Transverse colon (tissue), 4 donors: ENCODE results near the gene EXOC3L4. TPM values are rescaled to one million over a fixed set of nuclear protein-coding genes. Genes with fewer than 3 reads are reported as not detected.
A peak's percentile ranks its signal among the peaks of the same experiment; 100 is the strongest.

Experiments
- DNase-seq: peaks from one replicate; pipeline ENCODE4 v3.0.0-alpha.2; 2019
- H3K27ac ChIP-seq, 4 donors: fragments of 200-600 bp; sonication (generic); 2 replicates each; pipeline ENCODE4 v1.5.1; 2016 to 2018; ENCODE audit warnings: inconsistent platforms in 4 of 4
- H3K27me3 ChIP-seq: fragments of 200-600 bp; sonication (generic); 2 replicates; pipeline ENCODE4 v1.5.1; 2017; ENCODE audit warnings: inconsistent platforms
- H3K36me3 ChIP-seq, 4 donors: fragments of 200-600 bp; sonication (generic); 2 replicates each; pipeline ENCODE4 v1.5.1; 2017 to 2019; ENCODE audit warnings: inconsistent platforms in 4 of 4
- H3K4me1 ChIP-seq, 4 donors: fragments of 200-600 bp; sonication (generic); 2 replicates each; pipeline ENCODE4 v1.5.1; 2017 to 2020; ENCODE audit warnings: inconsistent platforms in 4 of 4
- H3K4me3 ChIP-seq, 4 donors: fragments of 200-600 bp; sonication (generic); 1 replicate in 1 of 4; 2 replicates in 3 of 4; pipeline versions ENCODE4 v1.5.1 to v1.6.1; 2017 to 2019; ENCODE audit warnings: inconsistent platforms in 4 of 4
- H3K9me3 ChIP-seq, 2 donors: fragments of 200-600 bp; sonication (generic); 2 replicates each; pipeline ENCODE4 v1.5.1; 2017 to 2019; ENCODE audit warnings: inconsistent platforms in 2 of 2
- EP300 ChIP-seq: sonication (generic); formaldehyde crosslinking; IDR thresholded peaks from one replicate; pipeline ENCODE4 v1.6.1; 2017; ENCODE audit warnings: antibody characterized with exemption, low read depth
- POLR2A ChIP-seq: fragments of 450-650 bp; IDR thresholded peaks from one replicate; pipeline ENCODE4 v1.6.1; 2016; ENCODE audit warnings: antibody characterized with exemption, mild to moderate bottlenecking, moderate library complexity
- POLR2AphosphoS5 ChIP-seq, 3 donors: sonication (generic); formaldehyde crosslinking; IDR thresholded peaks; one replicate each; pipeline ENCODE4 v1.6.1; 2016; ENCODE audit warnings: antibody characterized with exemption in 3 of 3
- WGBS, 2 donors: methylation state at CpG; one replicate each; pipeline ENCODE4 v1.1.5; 2018; ENCODE audit warnings: low coverage in 1 of 2; 5-methylcytosine and 5-hydroxymethylcytosine counted together
- in situ Hi-C, 4 donors: fragments of 200-750 bp; cut with MboI; loops; one replicate each; pipeline versions ENCODE4 v1.15.0 to v1.15.1; 2017; ENCODE audit warnings: low sequenced_read_pairs in 3 of 4, low pct_ligation_motif_present in 1 of 4, low pct_unique_long_range_greater_than_20kb in 1 of 4
- intact Hi-C: fragments of 100-400 bp; cut with DNase I; formaldehyde crosslinking; loops from one replicate; pipeline ENCODE4 v1.15.1; 2023; ENCODE audit warnings: low total_unique reads
- total RNA-seq, 4 donors: library from RNA; depleted of rRNA; stranded (reverse); fragments of >200 nt; gene quantifications; one replicate each; pipeline ENCODE4 v1.1.0, GENCODE V29; 2016
- TF ChIP-seq, protein P1 (sequence below), 5 experiments: fragments of 200-600 bp in 3 of 5; fragments of 450-650 bp in 2 of 5; sonication (generic) in 3 of 5; IDR thresholded peaks; 1 replicate in 2 of 5; 2 replicates in 3 of 5; pipeline ENCODE4 v1.5.1; 2016 to 2017; ENCODE audit warnings: antibody characterized with exemption in 5 of 5, inconsistent platforms in 3 of 5, mild to moderate bottlenecking in 2 of 5, moderate library complexity in 1 of 5

Gene EXOC3L4
- total RNA-seq, 4 donors from 2014 or later: 15.2 to 49.0 (median 30.3) TPM

DNA sequence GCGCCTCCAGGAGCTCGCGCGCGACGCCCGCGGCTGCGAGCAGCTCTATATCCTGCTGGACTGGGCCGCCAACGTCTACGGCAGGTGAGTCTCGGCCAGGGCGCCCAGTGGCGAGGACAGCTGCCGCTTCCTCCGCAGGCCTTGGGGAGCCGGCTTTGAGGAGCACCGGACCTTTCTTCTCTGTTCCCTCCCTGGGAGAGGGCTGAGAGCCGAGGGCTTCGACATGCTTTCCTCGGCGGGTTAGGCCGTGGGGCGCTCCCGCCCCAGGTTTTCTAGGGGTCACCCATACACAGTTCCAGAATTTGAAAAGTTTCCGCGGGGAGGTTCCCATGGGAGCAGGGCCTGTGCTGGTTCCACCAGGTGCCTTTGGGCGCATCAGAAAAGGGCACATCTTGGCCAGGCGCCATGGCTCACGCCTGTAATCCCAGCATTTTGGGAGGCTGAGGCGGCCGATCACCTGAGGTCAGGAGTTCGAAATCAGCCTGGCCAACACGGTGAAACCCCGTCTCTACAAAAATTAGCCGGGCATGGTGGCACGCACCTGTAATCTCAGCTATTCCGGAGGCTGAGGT is 8.2 kb downstream of the EXOC3L4 start:
- no peak for DNase-seq
- intact Hi-C loops: no loop called here
- Histone ChIP-seq H3K27ac (peak overlapping the region in 1 of 4 donors; percentile 47), H3K36me3 (no peaks in the 10 kb centered on the region), H3K27me3 (peaks cover 32% of the 10 kb centered on the region), H3K9me3 (no peaks in the 10 kb centered on the region), H3K4me1 (peaks cover 12 to 37% (median 24%) of the 10 kb centered on the region in 4 donors), H3K4me3 (no peak overlapping the region)
- in situ Hi-C loops: loop anchor here in 3 of 4 donors (10.0 kb wide), 2 partner anchors 182 to 192 kb away; no protein-coding TSS in a partner anchor
- WGBS, 2 donors: 89% methylated on average over 25 of the region's 39 CpGs; no CpG with 5 or more reads in 1 of the 2 donors
- no peak for TF ChIP-seq POLR2AphosphoS5 (IDR thresholded peaks at IDR 0.05)
- no peak for TF ChIP-seq POLR2A
- TF ChIP-seq, protein P1, sequence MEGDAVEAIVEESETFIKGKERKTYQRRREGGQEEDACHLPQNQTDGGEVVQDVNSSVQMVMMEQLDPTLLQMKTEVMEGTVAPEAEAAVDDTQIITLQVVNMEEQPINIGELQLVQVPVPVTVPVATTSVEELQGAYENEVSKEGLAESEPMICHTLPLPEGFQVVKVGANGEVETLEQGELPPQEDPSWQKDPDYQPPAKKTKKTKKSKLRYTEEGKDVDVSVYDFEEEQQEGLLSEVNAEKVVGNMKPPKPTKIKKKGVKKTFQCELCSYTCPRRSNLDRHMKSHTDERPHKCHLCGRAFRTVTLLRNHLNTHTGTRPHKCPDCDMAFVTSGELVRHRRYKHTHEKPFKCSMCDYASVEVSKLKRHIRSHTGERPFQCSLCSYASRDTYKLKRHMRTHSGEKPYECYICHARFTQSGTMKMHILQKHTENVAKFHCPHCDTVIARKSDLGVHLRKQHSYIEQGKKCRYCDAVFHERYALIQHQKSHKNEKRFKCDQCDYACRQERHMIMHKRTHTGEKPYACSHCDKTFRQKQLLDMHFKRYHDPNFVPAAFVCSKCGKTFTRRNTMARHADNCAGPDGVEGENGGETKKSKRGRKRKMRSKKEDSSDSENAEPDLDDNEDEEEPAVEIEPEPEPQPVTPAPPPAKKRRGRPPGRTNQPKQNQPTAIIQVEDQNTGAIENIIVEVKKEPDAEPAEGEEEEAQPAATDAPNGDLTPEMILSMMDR (IDR thresholded peaks at IDR 0.05): no peak

DNA sequence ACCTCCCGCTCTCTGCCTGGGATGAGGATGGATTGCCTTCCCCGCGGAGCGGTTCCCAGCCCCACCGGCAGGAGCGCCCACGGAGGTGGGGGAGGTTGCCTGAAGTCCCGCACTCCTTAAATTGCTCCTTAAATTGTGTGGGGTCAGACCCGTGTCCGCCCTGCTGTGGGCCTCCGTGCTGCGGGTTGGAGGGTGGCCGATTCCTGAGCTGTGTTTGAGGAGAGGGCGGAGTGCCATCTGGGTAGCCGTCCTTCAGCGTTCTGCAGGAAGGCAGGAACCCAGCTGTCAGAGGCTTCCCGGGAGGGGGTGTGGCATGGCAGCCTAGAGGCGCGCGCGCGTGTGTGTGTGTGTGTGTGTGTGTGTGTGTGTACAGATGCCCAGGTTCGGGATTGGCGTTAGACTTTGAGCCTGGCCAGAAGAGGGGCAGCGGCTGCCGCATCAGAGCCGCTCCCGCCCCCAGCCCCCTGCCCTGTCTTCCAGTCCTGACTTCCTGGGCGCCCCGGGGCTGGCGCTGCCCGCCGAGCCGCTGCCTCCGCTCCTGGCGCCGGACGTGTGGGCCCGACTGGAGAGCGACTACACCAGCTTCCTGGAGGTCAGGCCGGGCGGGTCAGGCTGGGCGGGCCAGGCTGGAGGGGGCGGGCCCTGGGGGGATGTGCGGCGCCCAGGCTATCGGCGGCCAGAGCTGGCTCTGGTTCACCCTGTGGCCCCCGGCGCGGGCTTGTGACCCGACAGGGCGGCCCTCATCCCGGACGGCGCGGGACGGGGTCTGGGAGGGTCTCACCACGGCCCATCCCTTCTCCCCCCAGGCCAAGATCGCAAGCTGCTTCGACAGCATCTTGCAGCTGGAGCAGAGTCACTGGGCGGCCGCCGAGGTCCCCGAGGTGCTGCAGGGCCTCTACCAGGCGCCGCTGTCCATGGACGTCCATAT is 9.2 kb downstream of the EXOC3L4 start:
- H3K27ac ChIP-seq: peak overlapping the region in 2 of 4 donors; percentile 47 to 61
- 12% methylated on average over 42 of the region's 68 CpGs; no CpG with 5 or more reads in 1 of the 2 donors for WGBS, 2 donors
- TF ChIP-seq EP300 (no peak), POLR2A (peak; percentile 31), POLR2AphosphoS5 (IDR thresholded peaks at IDR 0.05) (peak; percentile 16 to 35 (median 30))
- TF ChIP-seq, protein P1 (IDR thresholded peaks at IDR 0.05): peak in 4 of 5 experiments; percentile 16 to 69 (median 35)

DNA sequence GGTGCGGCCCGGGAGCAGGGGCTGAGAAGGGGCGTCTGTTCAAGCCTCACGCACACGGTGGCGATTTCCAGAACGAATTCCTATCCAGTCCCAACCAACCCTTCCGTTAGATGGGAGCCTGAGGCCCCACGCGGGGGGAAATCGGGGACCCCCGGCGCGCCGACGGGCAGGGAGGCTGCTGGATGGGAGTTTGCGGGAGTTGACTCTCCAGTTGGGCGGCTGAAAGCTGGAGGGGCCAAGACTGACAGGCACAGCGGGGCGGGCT is 9.8 kb downstream of the EXOC3L4 start:
- DNase-seq: no peak
- Histone ChIP-seq H3K4me3 (peak overlapping the region in 2 of 4 donors; percentile 27 to 33), H3K36me3 (no peaks in the 10 kb centered on the region), H3K27me3 (peaks cover 32% of the 10 kb centered on the region), H3K4me1 (peaks cover 12 to 35% (median 24%) of the 10 kb centered on the region in 4 donors), H3K27ac (peak overlapping the region in 2 of 4 donors; percentile 47 to 61), H3K9me3 (no peaks in the 10 kb centered on the region)
- TF ChIP-seq EP300: no peak
- TF ChIP-seq POLR2AphosphoS5 (IDR thresholded peaks at IDR 0.05): no peak
- TF ChIP-seq, protein P1 (IDR thresholded peaks at IDR 0.05): no peak
- TF ChIP-seq POLR2A: no peak
- intact Hi-C loops: loop anchor here (2.0 kb wide), 1 partner anchor 188 kb away; no protein-coding TSS in a partner anchor
- in situ Hi-C loops: loop anchor here in 3 of 4 donors (10.0 kb wide), 2 partner anchors 180 to 190 kb away; no protein-coding TSS in a partner anchor
- 9% methylated on average over 16 of the region's 20 CpGs; no CpG with 5 or more reads in 1 of the 2 donors for WGBS, 2 donors

More for the DNA sequence above, 9.2 kb downstream of the EXOC3L4 start:
- in situ Hi-C loops: loop anchor here in 3 of 4 donors (10.0 kb wide), 2 partner anchors 181 to 191 kb away; no protein-coding TSS in a partner anchor
- Histone ChIP-seq H3K4me3 (peak overlapping the region in 2 of 4 donors; percentile 27 to 33), H3K9me3 (no peaks in the 10 kb centered on the region), H3K4me1 (peaks cover 12 to 37% (median 26%) of the 10 kb centered on the region in 4 donors), H3K36me3 (no peaks in the 10 kb centered on the region), H3K27me3 (peaks cover 32% of the 10 kb centered on the region)
- intact Hi-C loops: loop anchor here (2.0 kb wide), 1 partner anchor 189 kb away; no protein-coding TSS in a partner anchor
- DNase-seq: peak; percentile 84
